ENCODE measurements around the gene C1QL3. TPM values are rescaled to one million over a fixed set of nuclear protein-coding genes. Genes with fewer than 3 reads are reported as not detected.

The C1QL3 gene
- total and polyA plus RNA-seq, 10 of the 15 experiments (the other 5 are each of a cell fraction or from before 2014, with no cell fraction given), result 0.03 to 1.2 (median 0.50) TPM

DNA sequence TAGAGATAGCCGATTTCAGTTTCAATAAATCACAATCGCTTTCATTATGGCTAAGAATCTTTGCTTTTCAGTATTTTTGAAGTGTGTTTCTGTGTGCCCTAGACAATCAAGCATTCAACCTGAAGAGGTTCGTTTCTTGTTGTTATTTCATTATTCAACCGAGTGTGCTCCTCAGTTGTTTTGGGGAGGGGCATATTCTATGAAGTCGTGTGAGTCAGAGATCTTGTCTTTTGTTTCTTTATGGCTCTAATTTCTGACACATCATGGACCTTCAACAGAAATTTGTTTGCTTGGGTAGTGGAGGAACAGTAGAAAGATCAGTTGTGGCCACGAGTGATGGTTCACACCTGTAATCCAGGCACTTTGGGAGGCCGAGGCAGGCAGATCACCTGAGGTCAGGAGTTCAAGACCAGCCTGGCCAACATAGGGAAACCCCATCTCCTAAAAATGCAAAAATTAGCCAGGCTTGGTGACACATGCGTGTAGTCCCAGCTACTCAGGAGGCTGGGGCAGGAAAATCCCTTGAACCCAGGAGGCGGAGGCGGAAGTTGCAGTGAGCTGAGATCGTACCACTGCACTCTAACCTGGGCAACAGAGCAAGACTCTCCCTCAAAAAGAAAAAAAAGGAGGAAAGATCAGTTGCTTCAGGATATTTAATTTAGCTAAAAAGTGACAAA, 38.3 kb downstream of the C1QL3 start:
- CTCF ChIA-PET, result no interaction called here

More for the DNA sequence above, 38.3 kb downstream of the C1QL3 start:
- in situ Hi-C loops (cut with MboI) (no loop called here), intact Hi-C loops (cut with micrococcal nuclease; ENCODE audit: unreplicated experiment) (no loop called here)
- 90% methylated on average over 11 of the region's 11 CpGs for WGBS (ENCODE audit: insufficient coverage, insufficient replicate concordance, low lambda C conversion rate, missing lambda C conversion rate)
- peak; percentile 26; the same call in 2 of the 3 replicates for ATAC-seq
- POLR2A ChIA-PET, result interaction anchor here (1.1 kb wide), 1 partner anchor 15 kb away, joined by 5 read pairs; no protein-coding TSS in a partner anchor
- Histone ChIP-seq H3K9ac (ENCODE audit: control insufficient read depth, insufficient read depth, low read length) (no peak overlapping the region), H4K20me1 (ENCODE audit: control insufficient read depth, insufficient read depth) (no peaks in the 10 kb centered on the region), H3K4me3 (no peak overlapping the region), H3K4me1 (ENCODE audit: control insufficient read depth, insufficient read depth, low read length) (no peaks in the 10 kb centered on the region), H3K9me3 (replicated peaks; ENCODE audit: control insufficient read depth, insufficient read depth, low read length) (no peaks in the 10 kb centered on the region), H3K27ac (ENCODE audit: control insufficient read depth, insufficient read depth) (no peak overlapping the region), H3K4me2 (ENCODE audit: control insufficient read depth, insufficient read depth) (no peak overlapping the region), H3K27me3 (replicated peaks in 1 of 2; ENCODE audit: control insufficient read depth in 2 of 2, insufficient read depth in 2 of 2, low read length in 1 of 2) (no peaks in the 10 kb centered on the region), H2AFZ (ENCODE audit: control insufficient read depth, low read depth, low read length) (no peak overlapping the region), H3K79me2 (ENCODE audit: control insufficient read depth, insufficient read depth, low read length) (no peaks in the 10 kb centered on the region), H3K36me3 (ENCODE audit: control insufficient read depth in 2 of 2, insufficient read depth in 2 of 2, low read length in 1 of 2) (peaks cover 0 to 4% of the 10 kb centered on the region in 2 experiments; a peak in 2 of 4 replicates)
- no peak for DNase-seq (ENCODE audit: low read depth, low spot score)
- RAD21 ChIA-PET (ENCODE audit: unreplicated experiment), result no interaction called here
- FAIRE-seq, result no peak
- TF ChIP-seq BACH1 (IDR thresholded peaks at IDR 0.05; ENCODE audit: borderline replicate concordance) (no peak), ZNF207 (IDR thresholded peaks at IDR 0.05; ENCODE audit: borderline replicate concordance) (no peak), BHLHE40 (IDR thresholded peaks at IDR 0.05; ENCODE audit: borderline replicate concordance in 1 of 2, low read depth in 2 of 2, low read length in 1 of 2) (0 out of 4 replicates have a peak, but pooled peaks of 1 of the 2 experiments have one; percentile 22), NFYB (IDR thresholded peaks at IDR 0.05; ENCODE audit: insufficient read depth, low read depth, low read length) (no peak), MTA2 (IDR thresholded peaks at IDR 0.05; ENCODE audit: low read depth) (no peak), CBX3 (IDR thresholded peaks at IDR 0.05; ENCODE audit: borderline replicate concordance, low read depth) (no peak), KAT2A (conservative IDR thresholded peaks at IDR 0.05; ENCODE audit: control insufficient read depth, low read depth, low read length) (no peak), RAD21 (IDR thresholded peaks at IDR 0.05; ENCODE audit: insufficient read depth, low read depth, low read length) (no peak), JUNB (IDR thresholded peaks at IDR 0.05) (0 out of 2 replicates have a peak, but pooled peaks have one; percentile 22), GABPA (IDR thresholded peaks at IDR 0.05; ENCODE audit: low read depth) (no peak), RB1 (IDR thresholded peaks at IDR 0.05; ENCODE audit: borderline replicate concordance) (no peak), EED (IDR thresholded peaks at IDR 0.05; ENCODE audit: low read depth) (peak; percentile 43; the same call in 1 of the 2 replicates), TCF12 (IDR thresholded peaks at IDR 0.05; ENCODE audit: low read depth, low read length) (no peak), CREB1 (IDR thresholded peaks at IDR 0.05; ENCODE audit: low read depth) (no peak), POLR2A (IDR thresholded peaks at IDR 0.05; ENCODE audit: low read depth, low read length) (no peak), RAD51 (IDR thresholded peaks at IDR 0.05) (no peak), ZNF622 (IDR thresholded peaks at IDR 0.05) (no peak), YY1 (IDR thresholded peaks at IDR 0.05; ENCODE audit: low read depth, low read length) (no peak), MYC (IDR thresholded peaks at IDR 0.05; ENCODE audit: insufficient read depth, insufficient read length, insufficient replicate concordance, low read length, severe bottlenecking) (no peak)
- TF ChIP-seq, protein P1, sequence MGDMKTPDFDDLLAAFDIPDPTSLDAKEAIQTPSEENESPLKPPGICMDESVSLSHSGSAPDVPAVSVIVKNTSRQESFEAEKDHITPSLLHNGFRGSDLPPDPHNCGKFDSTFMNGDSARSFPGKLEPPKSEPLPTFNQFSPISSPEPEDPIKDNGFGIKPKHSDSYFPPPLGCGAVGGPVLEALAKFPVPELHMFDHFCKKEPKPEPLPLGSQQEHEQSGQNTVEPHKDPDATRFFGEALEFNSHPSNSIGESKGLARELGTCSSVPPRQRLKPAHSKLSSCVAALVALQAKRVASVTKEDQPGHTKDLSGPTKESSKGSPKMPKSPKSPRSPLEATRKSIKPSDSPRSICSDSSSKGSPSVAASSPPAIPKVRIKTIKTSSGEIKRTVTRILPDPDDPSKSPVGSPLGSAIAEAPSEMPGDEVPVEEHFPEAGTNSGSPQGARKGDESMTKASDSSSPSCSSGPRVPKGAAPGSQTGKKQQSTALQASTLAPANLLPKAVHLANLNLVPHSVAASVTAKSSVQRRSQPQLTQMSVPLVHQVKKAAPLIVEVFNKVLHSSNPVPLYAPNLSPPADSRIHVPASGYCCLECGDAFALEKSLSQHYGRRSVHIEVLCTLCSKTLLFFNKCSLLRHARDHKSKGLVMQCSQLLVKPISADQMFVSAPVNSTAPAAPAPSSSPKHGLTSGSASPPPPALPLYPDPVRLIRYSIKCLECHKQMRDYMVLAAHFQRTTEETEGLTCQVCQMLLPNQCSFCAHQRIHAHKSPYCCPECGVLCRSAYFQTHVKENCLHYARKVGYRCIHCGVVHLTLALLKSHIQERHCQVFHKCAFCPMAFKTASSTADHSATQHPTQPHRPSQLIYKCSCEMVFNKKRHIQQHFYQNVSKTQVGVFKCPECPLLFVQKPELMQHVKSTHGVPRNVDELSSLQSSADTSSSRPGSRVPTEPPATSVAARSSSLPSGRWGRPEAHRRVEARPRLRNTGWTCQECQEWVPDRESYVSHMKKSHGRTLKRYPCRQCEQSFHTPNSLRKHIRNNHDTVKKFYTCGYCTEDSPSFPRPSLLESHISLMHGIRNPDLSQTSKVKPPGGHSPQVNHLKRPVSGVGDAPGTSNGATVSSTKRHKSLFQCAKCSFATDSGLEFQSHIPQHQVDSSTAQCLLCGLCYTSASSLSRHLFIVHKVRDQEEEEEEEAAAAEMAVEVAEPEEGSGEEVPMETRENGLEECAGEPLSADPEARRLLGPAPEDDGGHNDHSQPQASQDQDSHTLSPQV (IDR thresholded peaks at IDR 0.05), result no peak
- SMC1A ChIA-PET (ENCODE audit: uncharacterized antibody, unreplicated experiment), result no interaction called here
- no TSS peak for BruUV-seq (replicated peaks)

Measured in GM12878 (cell line).